CMK (cell line): ENCODE results near the gene LMTK3.
"Not testable (repeated sequence)": the region's sequence is repeated elsewhere in the genome, so short reads cannot be mapped to it uniquely, and the experiment has no call there.

Source experiments
- DNase-seq: peaks from one replicate; pipeline ENCODE4 v3.0.0-alpha.2; 2010; ENCODE audit warnings: low read depth

Gene LMTK3

GRCh38 chr19:48506138-48506733, 5.4 kb downstream of the LMTK3 start:
- no peak for DNase-seq

- no peak for DNase-seq
These were observed 9.2 kb downstream of the LMTK3 start for GRCh38 chr19:48502350-48503018.

DNA sequence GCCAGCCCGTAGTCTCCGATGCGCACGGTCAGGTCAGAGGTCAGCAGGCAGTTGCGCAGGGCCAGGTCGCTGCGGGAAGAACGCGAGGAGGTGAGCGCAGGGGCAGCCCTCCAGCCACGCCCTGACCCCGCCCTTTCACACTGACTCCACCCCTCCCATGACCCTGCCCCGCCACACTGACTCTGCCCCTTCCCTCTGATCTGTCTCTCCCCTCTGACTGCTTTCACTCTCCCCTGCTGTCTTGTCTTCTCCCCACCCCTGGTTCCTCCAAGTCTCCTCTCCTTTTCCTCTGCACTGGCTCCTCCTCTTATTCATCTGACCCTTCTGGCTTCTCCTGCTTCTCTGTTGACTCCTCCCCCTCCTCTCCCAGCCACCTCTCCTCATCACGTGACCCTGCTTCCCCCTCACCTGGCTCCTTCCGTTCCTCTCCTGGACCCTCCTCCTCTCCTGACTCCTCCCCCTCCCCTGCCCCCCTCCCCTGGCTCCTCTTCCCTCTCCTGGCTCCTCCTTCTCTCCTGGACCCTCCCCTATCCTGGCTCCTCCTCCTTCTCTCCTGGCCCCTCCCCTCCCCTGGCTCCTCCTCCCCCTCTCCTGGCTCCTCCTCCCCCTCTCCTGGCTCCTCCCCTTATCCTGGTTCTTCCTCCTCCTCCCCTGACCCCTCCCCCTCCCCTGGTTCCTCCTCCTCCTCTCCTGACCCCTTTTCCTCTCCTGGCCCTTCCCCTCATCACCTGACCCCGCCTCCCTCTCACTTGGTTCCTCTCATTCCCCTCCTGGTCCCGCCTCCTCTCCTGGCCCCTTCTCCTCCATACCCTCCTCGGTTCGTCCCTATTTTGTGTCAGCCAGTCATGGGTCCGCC, 9.9 kb downstream of the LMTK3 start:
- DNase-seq, result peak; percentile 95

GRCh38 chr19:48500830-48501493, 10.7 kb downstream of the LMTK3 start:
- DNase-seq, result no peak

DNA sequence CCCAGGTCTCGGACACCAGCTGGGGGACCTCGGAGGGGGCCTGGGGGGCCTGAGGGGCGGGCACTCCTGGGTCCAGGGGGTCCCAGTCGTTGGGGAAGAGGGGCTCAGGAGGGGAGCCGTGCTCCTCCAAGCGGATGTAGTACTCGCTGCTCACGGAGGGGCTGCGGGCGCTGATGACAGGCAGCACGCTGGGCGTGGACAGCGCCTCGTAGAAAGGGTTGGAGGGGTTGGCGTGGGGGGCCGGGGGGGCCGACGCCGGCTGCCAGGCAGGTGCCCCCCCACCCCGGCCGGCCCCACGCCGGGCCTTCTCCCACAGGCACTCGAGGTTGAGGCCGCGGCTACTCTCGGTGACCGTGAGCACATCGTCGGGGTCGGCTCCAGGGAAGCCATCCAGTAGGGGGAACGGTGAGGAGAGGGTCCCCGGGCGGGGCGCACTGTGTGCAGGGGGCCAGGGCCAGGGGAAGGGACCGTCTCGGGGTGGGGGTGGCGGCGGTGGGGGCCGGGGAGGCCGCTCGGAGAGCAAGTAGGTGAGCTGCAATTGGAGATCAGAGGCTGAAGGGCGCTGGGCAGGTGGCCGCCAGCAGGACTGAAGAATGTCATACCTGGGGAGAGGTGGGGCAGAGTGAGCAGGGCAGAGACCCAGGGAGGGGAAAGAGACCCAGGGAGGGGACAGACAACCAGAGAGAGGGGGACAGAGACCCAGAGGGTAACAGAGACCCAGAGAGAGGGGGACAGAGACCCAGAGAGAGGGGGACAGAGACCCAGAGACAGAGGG, 12.1 kb downstream of the LMTK3 start:
- DNase-seq, result no peak

GRCh38 chr19:48498595-48499311, 12.9 kb downstream of the LMTK3 start:
- no peak for DNase-seq

DNA sequence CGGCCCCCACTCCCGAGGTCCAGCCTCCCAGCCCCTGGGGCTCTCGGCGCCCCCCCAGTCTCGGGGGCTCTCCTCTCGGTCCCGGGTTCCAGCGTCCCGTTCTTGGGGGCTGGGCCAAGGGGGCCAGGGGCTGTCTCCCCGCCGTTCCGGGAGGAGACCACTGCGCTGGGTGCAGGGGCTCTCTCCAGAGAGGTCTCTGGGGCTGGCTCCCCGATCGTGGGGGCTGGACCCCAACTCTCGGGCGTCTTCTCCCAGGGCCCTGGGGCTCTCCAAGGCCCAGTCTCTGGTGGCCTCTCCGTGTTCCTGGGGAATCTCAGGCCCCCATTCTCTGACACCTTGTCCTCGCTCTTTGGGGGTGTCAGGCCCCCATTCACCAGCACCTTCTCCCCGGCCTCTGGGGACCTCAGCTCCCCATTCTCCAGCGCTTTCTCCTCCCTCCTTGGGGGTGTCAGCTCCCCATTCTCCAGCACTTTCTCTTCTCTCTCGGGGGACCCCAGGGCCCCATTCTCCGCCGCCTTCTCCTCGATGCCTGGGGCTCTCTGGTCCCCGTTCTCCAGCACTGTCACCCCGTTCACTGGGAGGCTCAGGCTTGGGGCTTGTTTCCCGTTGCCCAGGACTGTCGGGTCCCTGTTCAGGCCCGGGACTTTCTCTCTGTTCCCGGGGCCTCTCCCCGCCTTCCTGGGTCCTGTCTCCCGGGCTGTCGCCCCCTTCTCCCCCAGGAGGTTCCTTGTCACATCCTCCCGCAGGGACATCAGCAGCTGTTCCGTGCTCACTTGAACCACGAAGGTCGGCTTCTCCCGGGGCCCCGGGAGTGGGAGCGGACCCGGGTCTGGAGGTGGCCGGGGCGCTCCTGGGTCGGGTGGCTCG, 13.7 kb downstream of the LMTK3 start:
- no peak for DNase-seq

GRCh38 chr19:48496959-48497727, 14.5 kb downstream of the LMTK3 start:
- DNase-seq, result no peak

DNA sequence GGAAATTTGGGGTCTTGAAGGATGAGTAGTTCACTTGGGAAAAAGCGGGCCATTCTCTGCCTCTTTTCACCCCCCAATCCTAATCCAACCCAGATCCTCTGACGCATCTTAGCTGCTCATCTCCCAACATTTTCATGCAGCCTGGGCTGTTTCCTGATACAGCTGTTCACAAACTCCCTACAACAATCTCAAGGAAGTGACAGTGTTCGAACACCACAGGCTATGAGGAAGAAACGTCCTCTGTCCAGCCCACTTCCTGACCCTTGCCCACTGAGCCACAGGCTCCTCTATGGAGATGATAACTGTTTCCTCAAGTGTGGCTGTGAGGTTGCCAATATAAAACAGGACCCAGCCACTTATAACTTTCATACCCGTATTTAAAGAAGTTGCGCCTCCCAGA, 16.2 kb downstream of the LMTK3 start:
- DNase-seq, result peak; percentile 54

DNA sequence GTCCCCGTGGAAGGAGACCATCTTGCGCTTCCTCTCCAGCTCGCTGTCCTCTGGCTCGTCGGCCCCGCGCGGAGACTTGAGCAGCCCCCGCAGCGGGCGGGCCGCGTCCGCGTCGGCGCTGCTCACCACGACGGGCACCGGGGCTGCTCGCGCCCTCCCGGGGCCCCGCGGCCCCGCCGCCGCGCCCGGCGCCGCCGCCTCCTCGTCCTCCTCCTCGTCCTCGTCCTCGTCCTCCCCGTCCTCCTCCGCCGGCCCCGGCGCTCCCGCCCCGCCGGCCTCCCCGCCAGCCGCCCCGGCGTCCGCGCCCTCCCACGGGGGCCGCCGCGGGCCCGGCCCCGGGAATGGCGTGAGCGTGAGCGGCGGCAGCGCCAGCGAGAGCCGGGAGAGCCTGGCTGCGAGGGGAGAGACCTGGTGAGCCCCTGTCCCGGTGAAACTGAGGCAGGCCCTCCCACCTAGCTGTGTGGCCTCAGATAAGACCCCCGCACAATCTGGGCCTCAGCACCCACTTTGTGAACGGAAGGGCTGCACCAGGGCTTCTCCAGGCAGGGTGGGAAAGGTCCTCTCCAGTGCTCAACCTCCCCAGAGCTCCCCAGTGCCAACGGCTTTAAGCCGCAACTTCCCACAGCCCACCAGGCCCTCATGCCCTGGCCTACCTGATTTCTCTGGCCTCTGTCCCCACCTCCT, 17.8 kb downstream of the LMTK3 start:
- no peak for DNase-seq

- DNase-seq, result peak; percentile 99
These were observed 18.5 kb downstream of the LMTK3 start for GRCh38 chr19:48492925-48493717.

- DNase-seq, result no peak
These were observed 19.9 kb downstream of the LMTK3 start for GRCh38 chr19:48491793-48492123.

DNA sequence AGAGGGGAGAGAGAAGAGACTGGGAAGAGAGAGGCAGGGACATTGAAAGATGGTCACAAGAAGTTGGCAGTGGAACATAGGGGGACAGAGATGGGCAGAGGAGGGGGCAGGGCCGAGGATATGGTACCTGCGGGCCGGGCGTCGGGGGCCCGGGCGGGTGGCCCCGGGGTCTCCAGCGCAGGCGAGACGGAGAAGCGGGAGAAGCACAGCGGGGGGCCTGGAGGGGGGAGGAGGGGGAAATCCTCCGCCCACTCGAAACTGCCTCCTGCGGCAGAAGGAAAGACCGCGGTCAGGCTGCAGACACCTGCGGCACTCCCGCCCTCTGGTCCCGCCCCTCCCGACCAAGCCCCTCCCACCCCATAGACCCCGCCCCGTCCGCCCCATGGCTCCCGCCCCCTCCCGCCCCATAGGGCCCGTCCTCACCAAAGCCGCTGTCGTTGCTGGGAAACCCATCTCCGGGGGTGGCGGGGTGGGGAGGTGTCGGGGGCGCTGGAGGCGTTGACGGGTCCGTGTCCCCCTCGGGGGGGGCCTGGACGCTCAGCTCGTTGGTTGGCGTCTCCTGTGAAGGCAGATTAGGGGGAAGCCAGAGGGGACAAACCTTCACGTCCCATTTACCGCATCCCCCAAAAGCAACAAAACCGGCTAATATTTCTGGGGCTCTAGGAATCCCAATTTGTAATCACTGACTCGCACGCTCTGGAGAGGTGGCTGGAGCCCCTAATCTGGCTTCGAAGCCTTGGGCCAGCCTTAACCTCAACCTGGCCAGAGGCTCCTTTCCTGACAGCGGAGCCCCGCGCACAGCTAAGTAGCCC, 20.4 kb downstream of the LMTK3 start:
- DNase-seq, result peak; percentile 45

GRCh38 chr19:48489608-48490216, 21.9 kb downstream of the LMTK3 start:
- peak; percentile 49 for DNase-seq

DNA sequence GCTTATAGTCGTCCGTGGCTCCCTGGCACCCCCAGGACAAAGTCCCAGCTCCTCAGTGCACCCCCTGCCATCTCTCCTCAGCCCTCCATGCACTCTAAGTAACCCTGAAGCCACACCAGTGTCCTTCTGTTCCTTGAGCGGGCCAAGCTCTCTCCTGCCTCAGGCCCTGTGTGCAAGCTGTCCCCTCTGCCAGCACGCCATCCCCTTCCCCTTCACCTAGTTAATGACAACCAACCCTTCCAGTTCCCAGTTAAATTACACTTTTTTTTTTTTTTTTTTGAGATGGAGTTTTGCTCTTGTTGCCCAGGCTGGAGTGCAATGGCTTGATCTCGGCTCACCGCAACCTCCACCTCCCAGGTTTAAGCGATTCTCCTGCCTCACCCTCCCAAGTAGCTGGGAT, 23.2 kb downstream of the LMTK3 start:
- DNase-seq, result not testable (repeated sequence)

- no peak for DNase-seq
These were observed 23.7 kb downstream of the LMTK3 start for GRCh38 chr19:48487948-48488347.

DNA sequence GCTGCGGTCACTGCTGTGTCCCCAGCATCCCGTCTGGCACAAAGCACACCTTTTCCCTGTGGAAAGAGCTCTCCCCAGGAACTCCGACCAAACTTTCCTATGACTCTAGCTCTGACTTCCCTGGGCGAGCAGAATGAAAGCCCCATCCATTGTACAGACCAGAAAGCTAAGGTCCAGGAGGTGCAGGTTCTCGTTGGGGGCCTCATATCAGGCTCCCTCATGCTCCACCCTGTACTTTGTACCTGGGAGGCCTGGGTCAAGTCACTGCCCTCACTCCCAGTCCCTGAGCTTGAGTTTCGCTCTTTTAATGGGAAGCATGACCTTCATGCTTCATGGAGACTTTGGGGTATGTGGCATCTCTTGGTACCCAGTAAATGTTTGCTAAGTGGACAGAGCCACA, 24.1 kb downstream of the LMTK3 start:
- DNase-seq, result no peak
